SK-MEL-5 (cell line): ENCODE measurements around the gene F10. TPM values are rescaled to one million over a fixed set of nuclear protein-coding genes. Genes with fewer than 3 reads are reported as not detected.

Experiments used
- DNase-seq: peaks from one replicate; pipeline ENCODE4 v3.0.0-alpha.2; 2016; ENCODE audit warnings: low read depth, low spot score
- in situ Hi-C: cut with HindIII; loops from 2 replicates; pipeline ENCODE4 v1.10.0; 2016; ENCODE audit warnings: low sequenced_read_pairs, high pct_unique_total_duplicates, low pct_unique_long_range_greater_than_20kb
- total RNA-seq: library from RNA; depleted of rRNA; stranded (reverse); fragments of >200 nt; shearing (Covaris generic); gene quantifications from 2 replicates; pipeline ENCODE4 v1.2.3, GENCODE V29; 2014

Gene F10
- total RNA-seq, 1 experiment from 2014 or later = not detected

DNA sequence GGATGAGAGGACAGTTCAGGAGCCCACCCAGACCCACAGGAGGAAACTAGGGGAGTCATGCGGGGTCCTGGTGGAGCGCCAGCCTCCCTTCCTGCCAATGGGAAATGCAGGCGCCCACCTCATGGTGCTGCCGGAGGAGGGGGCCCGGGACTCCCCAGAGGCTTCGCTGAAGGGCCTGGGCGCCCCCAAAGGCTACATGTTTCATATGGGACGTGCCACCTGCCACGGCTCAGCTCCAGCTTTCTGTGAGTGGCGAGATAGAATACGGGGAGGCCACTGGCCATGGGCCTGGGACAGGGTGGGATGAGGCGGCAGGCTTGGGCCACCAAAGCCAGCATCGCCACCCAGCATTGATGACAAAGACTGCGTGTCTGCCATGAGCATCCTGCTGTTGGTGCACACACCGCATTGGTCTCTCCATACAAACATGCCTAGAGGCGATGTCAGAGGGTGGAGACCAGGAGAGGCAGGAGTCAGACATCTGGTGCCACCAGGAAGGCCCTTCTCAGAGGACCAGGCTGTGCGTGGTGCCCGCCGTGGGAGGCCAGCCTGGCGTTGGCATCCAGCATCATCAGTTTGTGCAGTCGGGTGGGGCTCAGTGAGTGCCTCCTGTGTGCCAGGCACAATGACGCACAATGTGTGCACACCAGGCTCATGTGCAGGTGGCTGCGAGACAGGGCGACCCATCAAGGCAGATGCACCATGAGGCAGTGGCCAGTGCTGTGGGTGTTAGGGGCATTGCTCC, 1.2 kb upstream of the F10 start:
- in situ Hi-C loops = no loop called here
- DNase-seq = no peak

DNA sequence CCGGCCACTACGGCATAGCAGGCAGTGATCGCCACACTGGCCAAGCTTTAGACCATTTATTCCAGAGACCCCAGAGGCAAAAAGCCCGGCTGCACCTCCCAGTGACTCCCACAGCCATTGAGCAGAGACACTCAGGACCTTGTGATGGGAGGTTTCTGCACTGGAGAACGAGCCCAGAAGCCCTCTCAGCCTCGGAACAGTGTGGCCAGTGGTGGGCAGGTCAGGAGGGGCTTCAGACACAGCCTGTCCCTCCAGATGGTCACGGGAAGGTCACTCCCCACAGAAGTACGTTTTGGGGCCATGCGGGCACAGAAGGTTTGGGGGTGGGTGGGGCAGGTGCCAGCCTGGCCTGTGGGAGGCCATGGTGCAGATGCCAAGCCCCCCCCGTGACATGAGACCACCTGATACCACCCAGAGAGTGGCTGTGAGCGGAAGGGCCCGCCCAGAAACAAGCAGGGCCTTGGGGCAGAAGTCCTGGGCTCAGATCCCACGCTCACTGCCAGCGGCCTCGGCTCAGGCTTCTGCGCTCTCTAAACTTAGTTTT, 599 bp upstream of the F10 start:
- DNase-seq = no peak
- in situ Hi-C loops = no loop called here

DNA sequence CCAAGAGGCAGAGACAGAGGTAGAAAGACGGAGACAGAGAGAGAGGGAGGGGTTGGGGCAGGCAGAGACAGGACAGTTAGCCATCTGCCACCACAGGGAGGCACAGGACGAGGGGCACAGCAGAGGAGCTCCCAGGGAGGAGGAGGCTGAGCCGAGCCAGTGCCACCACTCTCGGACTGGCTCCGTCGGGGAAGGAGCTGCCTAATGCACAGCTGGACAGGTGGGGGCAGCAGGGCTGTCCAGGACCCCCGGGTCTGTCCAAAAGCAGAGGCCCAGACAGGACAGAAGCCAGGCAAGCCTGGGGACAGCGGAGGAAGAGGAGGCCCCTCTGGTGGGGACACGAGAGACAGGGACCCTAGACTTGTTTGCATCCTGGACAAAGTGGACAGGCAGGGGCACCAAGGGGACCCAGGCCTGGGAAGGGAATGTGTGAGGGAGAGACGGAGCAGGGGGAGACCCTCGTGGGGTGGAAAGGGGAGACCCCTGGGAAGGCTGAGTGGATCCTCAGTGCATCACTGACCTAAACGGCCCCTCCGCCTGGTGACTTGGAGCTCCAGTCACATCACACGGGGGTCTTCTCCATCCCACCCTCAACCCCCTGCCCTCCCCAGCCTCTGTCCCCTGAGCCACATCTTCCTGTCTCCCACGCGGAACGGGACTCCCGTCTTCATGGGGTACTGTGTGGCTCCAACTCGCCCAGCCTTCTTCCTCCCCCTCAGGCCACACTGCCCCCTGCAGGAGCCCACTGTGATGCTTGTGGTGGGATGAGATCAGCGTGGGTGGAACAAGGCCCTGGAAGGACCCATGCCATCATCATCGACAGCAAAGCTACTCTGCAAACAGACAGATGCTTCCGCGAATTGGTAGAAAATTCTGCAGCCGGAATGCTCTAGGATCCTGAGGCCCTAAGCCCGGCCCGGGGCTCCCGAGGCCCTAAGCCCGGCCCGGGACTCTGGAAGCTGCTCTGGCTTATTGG, 915 bp downstream of the F10 start:
- in situ Hi-C loops = no loop called here
- peak; percentile 34 for DNase-seq

DNA sequence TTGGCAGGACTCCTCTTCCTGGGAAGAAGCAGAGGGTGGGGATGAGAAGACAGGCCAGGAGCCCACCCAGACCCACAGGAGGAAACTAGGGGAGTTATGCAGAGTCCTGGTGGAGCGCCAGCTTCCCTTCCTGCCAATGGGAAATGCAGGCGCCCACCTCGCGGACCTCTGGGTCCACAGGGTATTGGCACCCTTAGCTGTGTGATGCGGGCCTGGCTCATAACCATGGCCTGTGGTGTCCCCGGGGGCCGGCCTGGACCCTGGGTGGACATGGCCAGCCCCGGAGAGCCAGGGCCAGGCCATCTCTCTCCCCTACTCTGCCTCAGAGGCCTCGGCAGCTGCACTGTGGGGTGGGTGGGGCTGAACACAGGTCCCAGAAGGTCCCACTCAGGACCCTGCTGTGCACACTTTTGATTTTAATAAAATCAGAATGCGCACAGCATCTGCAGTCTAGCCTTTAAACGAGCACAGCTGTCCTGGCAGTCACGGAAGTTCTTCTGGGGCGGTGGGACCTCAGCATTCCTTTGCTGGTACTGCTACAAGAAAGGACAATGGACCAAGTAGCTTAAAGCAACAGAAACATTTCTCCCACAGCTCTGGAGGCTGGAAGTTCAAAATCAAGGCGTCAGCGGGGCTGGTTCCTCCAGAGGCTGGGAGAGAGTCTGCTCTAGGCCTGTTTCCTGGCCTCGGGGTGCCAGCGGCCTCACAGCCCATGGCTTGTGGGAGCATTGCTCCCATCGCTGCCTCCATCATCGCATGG, 1.8 kb downstream of the F10 start:
- no peak for DNase-seq

DNA sequence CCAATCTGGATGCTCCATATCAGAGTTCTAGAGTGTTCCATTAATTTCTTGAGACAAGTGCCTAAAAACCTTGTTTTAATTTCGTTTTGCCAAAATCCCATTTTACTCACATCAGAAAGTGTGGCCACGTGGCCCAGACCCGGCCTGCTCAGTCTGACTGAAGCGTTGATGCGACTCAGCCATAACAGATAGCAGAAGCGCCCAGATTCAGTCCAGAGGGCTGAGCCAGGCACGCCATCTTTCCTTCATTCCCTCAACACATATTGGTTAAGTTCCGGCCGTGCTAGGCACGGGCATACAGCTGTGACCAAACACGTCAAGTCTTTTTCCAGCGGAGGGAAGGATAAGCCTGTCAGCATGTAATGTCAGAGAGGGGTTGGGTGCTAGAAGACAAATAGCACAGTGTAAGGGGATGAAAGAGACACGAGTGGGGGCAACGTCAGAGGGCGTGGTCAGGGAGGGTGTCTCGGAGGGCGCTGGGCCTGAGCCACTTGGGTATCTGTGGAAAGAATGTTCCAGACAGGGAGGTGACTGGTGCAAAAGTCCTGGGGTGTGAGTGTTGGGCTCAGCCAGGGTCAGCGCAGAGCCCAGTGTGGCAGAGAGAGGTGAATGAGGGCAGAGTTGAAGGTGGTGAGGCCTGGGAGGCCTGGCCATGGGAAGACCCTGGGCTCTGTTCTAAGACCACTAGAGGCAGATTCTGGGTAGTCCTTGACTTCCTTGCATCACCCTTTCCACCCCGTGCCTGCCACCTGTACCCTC, 3.1 kb downstream of the F10 start:
- no peak for DNase-seq
- in situ Hi-C loops = no loop called here

More for the DNA sequence above, 1.8 kb downstream of the F10 start:
- in situ Hi-C loops = no loop called here

DNA sequence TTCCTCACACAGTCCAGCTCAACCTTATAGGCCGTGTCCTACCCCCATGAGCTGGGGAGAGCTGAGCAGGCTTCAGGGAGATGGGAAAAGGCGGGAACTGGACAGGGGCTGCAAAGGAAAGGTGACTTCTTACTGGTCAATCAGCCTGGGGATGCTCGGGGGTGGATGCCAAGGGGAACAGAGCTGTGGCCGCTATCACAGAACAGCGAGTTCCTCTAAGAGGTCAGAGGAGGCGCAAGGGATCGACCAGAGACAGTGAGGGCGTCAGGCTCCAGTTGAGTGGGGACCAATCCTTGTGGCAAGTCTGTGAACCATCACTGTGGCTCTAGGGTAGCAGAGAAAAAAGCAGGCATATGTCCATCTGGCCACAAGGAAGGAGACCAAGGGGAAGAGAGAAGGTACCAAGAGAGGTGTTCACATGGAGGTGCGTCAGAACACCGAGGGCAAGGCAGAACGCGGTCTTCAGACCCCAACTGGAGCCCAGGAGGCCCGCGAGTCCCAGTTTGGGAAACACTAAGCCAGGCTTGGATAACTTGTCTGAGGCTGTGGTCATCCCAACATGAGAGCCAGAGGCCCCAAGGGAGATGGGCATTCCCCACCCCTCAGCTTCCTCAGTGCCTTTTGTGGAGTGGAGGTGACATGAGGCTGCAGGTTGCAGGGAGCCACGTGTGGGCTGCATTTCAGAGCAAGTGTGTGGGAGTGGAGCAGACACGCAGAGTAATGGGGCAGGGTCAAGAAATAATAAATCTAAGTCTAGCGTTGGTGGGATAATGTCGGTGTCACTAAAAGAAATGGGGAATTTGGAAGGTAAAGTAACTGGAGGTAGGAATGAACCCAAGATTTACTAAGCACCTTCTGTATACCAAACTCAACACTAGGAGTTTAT, 3.9 kb downstream of the F10 start:
- in situ Hi-C loops = no loop called here
- no peak for DNase-seq

DNA sequence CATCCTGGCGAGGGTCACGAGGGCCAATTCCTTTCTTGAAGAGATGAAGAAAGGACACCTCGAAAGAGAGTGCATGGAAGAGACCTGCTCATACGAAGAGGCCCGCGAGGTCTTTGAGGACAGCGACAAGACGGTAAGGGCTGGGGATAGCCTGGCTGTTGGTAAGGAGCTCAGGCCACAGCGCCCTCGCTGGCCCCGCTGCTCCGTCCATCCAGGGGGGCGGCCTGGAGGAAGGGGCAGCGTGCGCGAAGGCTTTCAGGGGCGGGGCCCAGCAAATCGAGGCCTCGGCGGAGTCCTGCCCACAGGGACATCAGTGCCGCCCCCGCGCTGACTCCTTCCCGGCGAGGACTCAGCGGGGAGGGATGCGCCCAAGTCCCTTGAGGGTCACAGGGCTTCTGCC, 6.9 kb downstream of the F10 start:
- in situ Hi-C loops = no loop called here

DNA sequence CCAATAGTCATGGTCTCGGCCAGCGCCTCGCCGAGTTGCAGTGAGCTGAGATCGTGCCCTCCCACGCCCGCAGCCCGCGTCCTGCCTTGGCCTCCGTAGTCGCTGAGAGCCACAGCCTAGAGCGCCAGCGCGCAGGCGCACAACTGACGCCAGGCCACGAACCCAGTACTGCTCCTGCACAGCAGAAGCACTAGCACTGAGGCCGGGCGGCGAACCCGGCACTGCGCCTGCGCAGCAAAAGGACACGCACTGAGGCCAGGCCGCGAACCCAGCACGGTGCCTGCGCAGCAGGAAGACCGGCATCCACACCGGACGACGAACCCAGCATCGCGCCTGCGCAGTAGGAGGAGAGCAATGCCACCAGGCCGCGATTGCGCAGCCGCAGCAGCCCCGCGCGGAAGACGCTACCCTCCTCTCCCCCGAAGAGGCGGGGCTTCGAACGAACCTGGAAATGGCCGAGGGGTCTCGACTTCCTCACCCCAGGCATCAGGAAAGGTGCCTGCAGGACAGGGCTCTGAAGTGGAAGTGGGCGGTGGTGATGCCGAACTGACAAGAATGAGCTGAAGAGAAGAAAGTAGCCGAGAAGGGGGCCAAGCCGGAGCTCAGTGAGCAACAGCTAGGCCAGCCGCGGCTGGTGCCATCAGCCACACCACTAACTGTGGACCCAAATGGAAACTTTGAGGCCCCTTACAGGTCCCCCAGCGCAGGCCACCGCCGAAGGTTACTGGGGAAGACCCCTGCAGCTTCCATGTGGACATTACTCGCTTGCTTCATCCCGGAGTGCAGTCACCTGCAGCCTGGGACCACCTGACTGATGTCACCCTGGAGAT, 7.5 kb downstream of the F10 start:
- in situ Hi-C loops = no loop called here

More for the DNA sequence above, 6.9 kb downstream of the F10 start:
- no peak for DNase-seq

DNA sequence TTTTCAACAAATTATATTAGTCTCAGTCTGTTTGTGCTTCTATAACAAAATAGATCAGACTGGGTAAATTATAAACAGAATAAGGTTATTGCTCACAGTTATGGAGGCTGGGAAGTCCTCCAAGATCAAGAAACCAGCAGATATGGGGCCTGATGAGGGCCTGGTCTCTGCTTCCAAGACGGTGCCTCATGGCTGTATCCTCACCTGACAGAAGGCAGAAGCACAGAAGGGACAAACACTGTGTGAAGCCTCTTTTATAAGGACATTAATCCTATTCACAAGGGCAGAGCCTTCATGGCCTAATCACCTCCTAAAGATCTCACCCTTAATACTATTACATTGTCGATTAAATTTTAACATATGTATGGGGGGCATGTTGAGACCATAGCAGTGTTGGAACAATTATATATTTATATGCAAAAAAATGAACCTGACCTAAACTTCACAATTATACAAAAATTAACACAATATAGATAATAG, 12.7 kb downstream of the F10 start:
- in situ Hi-C loops = no loop called here
- no peak for DNase-seq

More for the DNA sequence above, 7.5 kb downstream of the F10 start:
- no peak for DNase-seq

DNA sequence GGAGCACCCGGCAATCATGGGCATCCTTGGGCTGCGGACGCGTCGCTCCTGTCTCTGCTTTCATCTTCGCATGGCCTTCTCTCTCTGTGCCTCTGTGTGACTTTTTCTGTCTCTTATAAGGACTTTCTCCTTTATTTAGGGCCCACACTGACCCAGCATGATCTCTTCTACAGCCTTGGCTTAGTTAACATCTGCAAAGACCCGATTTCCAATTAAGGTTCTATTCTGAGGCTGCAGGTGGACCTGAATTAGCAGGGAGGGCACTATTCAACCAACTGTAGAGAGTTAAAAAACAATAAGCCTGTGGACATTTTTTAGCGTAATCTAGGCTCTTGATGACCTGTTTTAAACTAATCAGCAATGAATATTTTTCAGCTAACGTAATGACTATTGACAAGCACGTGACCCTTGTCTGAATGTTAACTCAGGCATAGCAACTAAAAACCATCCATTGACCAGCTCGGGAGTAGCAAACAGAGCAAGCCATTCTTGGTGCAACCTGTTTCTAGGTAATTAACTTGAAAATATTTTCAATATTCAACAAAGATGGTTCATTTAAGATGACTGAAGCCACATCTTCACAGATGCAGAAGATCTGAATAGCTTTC, 15.2 kb downstream of the F10 start:
- in situ Hi-C loops = no loop called here
- DNase-seq = no peak

DNA sequence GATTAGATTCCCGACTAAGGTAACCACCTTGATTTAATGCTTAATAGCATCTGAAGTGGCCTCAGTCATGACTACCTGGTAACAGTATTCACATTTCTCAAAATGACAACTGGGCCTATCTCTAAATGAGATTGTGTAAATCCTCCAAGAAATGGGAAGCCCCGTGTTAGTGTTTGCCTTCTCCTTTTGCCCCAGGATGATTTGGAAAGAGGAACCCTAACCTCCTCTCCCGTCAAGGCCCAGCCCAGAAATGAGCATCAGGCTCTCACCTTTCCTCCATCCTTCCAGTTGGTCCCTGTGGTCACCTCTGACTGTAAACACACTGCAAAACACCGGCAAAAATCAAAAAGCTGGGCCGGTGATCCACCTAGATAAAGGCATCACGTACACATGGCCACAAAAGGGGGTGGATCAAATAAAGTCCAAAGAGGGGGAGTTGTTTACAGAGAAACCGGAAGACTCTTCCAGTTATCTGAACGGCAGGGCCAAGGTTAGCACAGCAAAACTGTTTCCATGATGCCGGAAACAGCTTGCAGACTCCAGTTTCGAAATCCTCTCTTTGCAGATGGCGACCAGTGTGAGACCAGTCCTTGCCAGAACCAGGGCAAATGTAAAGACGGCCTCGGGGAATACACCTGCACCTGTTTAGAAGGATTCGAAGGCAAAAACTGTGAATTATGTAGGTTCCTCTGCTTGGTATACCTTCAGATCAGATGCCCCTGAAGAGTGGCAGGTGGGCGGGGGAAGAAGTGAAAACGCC, 16.4 kb downstream of the F10 start:
- in situ Hi-C loops = no loop called here
- no peak for DNase-seq

DNA sequence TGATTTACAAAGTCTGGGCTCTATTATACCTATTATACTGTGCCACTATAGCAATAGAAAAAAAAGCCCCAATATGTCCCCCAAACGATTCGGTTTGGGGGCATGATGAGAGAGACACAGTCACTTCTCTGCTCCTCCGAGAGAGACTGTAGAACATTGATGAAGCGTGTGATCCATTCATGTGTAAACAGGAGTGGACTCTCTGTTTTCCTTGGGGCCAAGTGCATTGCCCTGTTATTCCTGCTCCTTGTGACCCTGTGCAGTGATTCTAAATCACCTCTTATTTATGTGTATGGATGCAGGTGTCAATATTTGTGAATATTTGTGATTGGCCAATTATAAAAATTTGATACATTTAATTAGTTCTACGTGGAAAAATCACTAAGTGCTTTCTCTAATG, 17.0 kb downstream of the F10 start:
- DNase-seq = no peak
- in situ Hi-C loops = no loop called here

DNA sequence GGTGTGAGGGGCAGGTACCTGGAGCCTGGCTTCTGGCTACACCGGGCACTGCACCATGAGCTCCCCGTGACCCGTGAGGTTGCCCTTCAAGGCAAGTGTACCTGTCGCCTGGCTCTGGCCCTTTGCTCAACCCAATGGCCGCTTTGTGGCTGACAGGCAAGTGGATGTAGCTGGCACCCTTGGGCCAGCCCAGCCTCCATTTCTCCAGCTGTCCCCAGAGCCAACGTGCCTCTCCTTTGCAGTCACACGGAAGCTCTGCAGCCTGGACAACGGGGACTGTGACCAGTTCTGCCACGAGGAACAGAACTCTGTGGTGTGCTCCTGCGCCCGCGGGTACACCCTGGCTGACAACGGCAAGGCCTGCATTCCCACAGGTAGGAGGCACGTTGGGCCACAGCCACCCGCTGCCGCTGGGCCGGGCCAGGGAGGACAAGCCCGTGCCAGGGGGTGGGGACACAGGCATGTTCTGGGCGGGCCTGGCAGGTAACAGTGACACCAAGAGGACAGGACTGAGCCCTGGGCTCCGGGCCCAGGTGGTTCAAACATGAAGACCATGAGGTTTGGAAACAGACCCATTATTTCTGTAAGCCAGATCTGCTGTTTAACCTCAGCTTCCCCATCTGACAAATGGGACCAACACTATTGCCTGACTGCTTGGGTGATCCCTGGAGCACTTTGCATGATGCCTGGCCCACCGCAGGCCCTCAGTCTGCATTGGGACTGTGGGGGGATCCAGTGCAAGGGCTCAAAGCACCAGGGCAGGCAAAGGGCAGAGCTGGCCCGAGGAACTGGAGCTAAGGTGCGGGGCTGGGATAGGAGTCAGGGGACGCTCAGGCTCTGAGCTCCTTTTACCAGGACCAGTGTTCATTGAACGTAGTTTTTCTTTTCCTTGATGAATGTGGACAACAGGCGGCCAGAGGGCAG, 18.3 kb downstream of the F10 start:
- in situ Hi-C loops = no loop called here
- no peak for DNase-seq
